MM.1S (cell line): ENCODE results near the gene NDN.

Experiments
- DNase-seq: peaks from one replicate; pipeline ENCODE4 v3.0.0-alpha.2; 2015
- H2AFZ ChIP-seq: fragments of 300-600 bp; sonication (generic); 2 replicates; pipeline ENCODE4 v1.6.0; 2016; ENCODE audit warnings: antibody characterized with exemption, low read length
- H3F3A ChIP-seq: fragments of 300-600 bp; sonication (generic); 2 replicates; pipeline ENCODE4 v1.6.1; 2016; ENCODE audit warnings: mild to moderate bottlenecking, antibody characterized with exemption, low read length, moderate library complexity, mixed read lengths; ENCODE audit not compliant: insufficient read depth
- H3K27ac ChIP-seq: fragments of 300-600 bp; sonication (generic); 2 replicates; pipeline ENCODE4 v1.5.1; 2016; ENCODE audit warnings: mild to moderate bottlenecking, low read length
- H3K27me3 ChIP-seq: fragments of 300-600 bp; sonication (generic); replicated peaks from 2 replicates; pipeline ENCODE4 v1.6.0; 2016; ENCODE audit warnings: low read length; ENCODE audit not compliant: insufficient read depth
- H3K36me3 ChIP-seq: fragments of 300-600 bp; sonication (generic); replicated peaks from 2 replicates; pipeline ENCODE4 v1.6.1; 2016; ENCODE audit warnings: mild to moderate bottlenecking, low read length, mixed read lengths; ENCODE audit not compliant: insufficient read depth
- H3K4me1 ChIP-seq: fragments of 300-600 bp; sonication (generic); 2 replicates; pipeline ENCODE4 v1.6.1; 2016; ENCODE audit warnings: low read length, mixed read lengths
- H3K4me2 ChIP-seq: fragments of 300-600 bp; sonication (generic); 2 replicates; pipeline ENCODE4 v1.6.0; 2016; ENCODE audit warnings: low read depth, low read length
- H3K4me3 ChIP-seq: fragments of 300-600 bp; sonication (generic); 2 replicates; pipeline ENCODE4 v1.5.1; 2016; ENCODE audit warnings: low read length, mixed read lengths
- H3K79me2 ChIP-seq: fragments of 300-600 bp; sonication (generic); 2 replicates; pipeline ENCODE4 v1.6.1; 2016; ENCODE audit warnings: mixed run types, low read length, mixed read lengths
- H3K9ac ChIP-seq: fragments of 300-600 bp; sonication (generic); 2 replicates; pipeline ENCODE4 v1.6.1; 2016; ENCODE audit warnings: low read length, mixed read lengths
- H3K9me2 ChIP-seq: fragments of 300-600 bp; sonication (generic); replicated peaks from 2 replicates; pipeline ENCODE4 v1.6.1; 2016; ENCODE audit warnings: mild to moderate bottlenecking, low read length, mixed read lengths; ENCODE audit not compliant: insufficient read depth
- H3K9me3 ChIP-seq: fragments of 300-600 bp; sonication (generic); replicated peaks from 2 replicates; pipeline ENCODE4 v1.6.1; 2016; ENCODE audit warnings: mild to moderate bottlenecking, low read length, mixed read lengths; ENCODE audit not compliant: insufficient read depth
- H4K20me1 ChIP-seq: fragments of 300-600 bp; sonication (generic); 2 replicates; pipeline ENCODE4 v1.6.1; 2016; ENCODE audit warnings: mild to moderate bottlenecking, low read length, moderate library complexity, mixed read lengths; ENCODE audit not compliant: insufficient read depth
- EZH2 ChIP-seq: fragments of 300-600 bp; sonication (generic); optimal IDR thresholded peaks from 2 replicates; pipeline ENCODE3; 2017; ENCODE audit warnings: low read depth, mild to moderate bottlenecking, antibody characterized with exemption, low read length, mixed read lengths
- EZH2phosphoT487 ChIP-seq: fragments of 300-600 bp; sonication (generic); IDR thresholded peaks from 2 replicates; pipeline ENCODE4 v1.6.1; 2018; ENCODE audit warnings: antibody characterized with exemption, low read length
- TF ChIP-seq, protein P1 (sequence below): fragments of 300-600 bp; sonication (generic); IDR thresholded peaks from 2 replicates; pipeline ENCODE4 v1.5.1; 2016; ENCODE audit warnings: antibody characterized with exemption, low read length, mixed read lengths

NDN gene

DNA sequence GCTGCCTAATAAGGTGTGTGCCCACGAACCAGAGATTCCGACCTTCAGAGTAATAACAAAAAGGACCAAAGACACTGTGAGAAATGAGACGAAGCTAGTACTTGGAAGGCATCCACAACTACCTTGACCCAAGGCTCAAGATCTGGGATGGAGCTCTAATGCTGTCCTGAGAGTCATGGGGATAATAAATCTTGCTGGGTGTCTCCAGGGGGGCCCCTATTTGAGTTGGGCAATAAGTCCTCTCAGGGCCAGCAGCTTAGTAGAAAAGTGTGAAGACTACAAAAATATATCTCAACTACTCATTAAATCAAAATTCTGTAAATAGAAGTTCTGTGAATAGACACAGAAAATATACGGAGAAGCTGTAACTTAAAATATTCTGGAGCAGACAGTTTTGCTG is 2.9 kb upstream of the NDN start:
- TF ChIP-seq, protein P1, sequence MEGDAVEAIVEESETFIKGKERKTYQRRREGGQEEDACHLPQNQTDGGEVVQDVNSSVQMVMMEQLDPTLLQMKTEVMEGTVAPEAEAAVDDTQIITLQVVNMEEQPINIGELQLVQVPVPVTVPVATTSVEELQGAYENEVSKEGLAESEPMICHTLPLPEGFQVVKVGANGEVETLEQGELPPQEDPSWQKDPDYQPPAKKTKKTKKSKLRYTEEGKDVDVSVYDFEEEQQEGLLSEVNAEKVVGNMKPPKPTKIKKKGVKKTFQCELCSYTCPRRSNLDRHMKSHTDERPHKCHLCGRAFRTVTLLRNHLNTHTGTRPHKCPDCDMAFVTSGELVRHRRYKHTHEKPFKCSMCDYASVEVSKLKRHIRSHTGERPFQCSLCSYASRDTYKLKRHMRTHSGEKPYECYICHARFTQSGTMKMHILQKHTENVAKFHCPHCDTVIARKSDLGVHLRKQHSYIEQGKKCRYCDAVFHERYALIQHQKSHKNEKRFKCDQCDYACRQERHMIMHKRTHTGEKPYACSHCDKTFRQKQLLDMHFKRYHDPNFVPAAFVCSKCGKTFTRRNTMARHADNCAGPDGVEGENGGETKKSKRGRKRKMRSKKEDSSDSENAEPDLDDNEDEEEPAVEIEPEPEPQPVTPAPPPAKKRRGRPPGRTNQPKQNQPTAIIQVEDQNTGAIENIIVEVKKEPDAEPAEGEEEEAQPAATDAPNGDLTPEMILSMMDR: no peak
- TF ChIP-seq EZH2 (no peak), EZH2phosphoT487 (no peak)
- no peak overlapping the region for H3K27ac ChIP-seq
- no peaks in the 10 kb centered on the region for H3K79me2 ChIP-seq
- no peaks in the 10 kb centered on the region for H3K27me3 ChIP-seq
- H3K36me3 ChIP-seq: no peaks in the 10 kb centered on the region
- H3K4me2 ChIP-seq: no peak overlapping the region
- H2AFZ ChIP-seq: no peak overlapping the region
- no peaks in the 10 kb centered on the region for H3K9me2 ChIP-seq
- H3K9me3 ChIP-seq: no peaks in the 10 kb centered on the region
- H3K9ac ChIP-seq: no peak overlapping the region
- DNase-seq: no peak
- no peaks in the 10 kb centered on the region for H3K4me1 ChIP-seq
- no peak overlapping the region for H3K4me3 ChIP-seq
- no peaks in the 10 kb centered on the region for H3F3A ChIP-seq
- no peaks in the 10 kb centered on the region for H4K20me1 ChIP-seq

DNA sequence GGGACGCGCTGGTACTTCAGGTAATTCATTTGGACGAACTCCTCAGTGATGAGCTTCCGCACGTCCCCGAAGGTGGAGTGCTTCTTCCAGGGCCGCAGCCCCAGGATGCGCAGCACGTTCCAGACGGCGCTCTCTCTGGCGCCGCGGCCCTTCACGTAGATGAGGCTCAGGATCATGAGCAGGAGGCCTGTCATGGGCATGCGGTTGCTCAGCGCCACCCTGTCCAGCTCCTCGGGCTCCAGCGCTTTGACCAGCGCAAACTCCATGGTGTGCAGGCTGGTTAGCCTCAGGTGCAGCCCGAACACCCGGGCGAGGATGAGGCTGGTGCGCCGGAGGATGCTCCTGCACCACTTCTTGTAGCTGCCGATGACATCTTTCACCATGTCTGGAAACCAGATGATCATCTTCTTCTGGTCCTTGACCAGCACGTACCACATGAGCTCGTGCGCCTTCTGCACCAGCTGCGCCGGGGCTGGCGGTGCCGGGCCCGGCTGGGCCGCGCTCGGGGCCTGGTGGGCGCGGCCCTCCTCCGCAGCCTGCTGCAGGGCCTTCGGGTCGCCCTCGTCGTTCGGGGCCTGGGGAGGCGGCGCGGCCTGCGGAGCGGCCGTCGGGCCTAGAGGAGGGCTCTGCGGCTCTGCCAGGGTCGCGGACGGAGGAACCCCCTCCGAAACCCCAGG is 501 bp downstream of the NDN start:
- Histone ChIP-seq H3K4me2 (no peak overlapping the region), H3K4me3 (no peak overlapping the region), H3K36me3 (no peaks in the 10 kb centered on the region), H3K27ac (no peak overlapping the region), H3F3A (no peaks in the 10 kb centered on the region), H3K27me3 (no peaks in the 10 kb centered on the region), H4K20me1 (no peaks in the 10 kb centered on the region), H3K9me2 (no peaks in the 10 kb centered on the region), H3K4me1 (no peaks in the 10 kb centered on the region), H2AFZ (no peak overlapping the region), H3K79me2 (no peaks in the 10 kb centered on the region), H3K9ac (no peak overlapping the region), H3K9me3 (no peaks in the 10 kb centered on the region)
- no peak for DNase-seq
- TF ChIP-seq EZH2 (no peak), EZH2phosphoT487 (no peak)
- TF ChIP-seq, protein P1: no peak

DNA sequence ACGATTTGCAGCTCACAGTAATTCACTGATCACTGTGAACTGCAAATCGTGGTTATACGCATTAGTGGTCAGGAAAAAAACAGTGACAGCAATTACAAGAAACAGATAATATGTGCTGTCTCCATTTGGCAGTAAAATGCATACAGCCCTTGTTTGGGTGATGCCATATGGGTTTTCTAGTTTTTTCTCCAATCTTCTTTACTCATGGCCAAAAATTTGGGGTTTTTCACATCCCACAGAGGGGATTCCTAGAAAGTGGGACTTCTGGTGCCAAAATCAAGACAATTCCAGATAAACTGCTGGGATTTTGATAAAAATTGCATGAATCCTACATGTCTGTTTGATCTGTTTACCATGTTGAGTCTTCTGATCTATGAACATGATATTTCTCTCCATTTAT is 15.6 kb downstream of the NDN start:
- Histone ChIP-seq H3K4me2 (no peak overlapping the region), H3K4me3 (no peak overlapping the region), H2AFZ (no peak overlapping the region), H3K36me3 (no peaks in the 10 kb centered on the region), H3F3A (no peaks in the 10 kb centered on the region), H3K4me1 (no peaks in the 10 kb centered on the region), H3K27ac (no peak overlapping the region), H3K27me3 (no peaks in the 10 kb centered on the region), H3K9ac (no peak overlapping the region), H3K9me2 (no peaks in the 10 kb centered on the region), H3K9me3 (no peaks in the 10 kb centered on the region), H3K79me2 (no peaks in the 10 kb centered on the region), H4K20me1 (no peaks in the 10 kb centered on the region)
- TF ChIP-seq EZH2 (no peak), EZH2phosphoT487 (no peak)
- DNase-seq: no peak

DNA sequence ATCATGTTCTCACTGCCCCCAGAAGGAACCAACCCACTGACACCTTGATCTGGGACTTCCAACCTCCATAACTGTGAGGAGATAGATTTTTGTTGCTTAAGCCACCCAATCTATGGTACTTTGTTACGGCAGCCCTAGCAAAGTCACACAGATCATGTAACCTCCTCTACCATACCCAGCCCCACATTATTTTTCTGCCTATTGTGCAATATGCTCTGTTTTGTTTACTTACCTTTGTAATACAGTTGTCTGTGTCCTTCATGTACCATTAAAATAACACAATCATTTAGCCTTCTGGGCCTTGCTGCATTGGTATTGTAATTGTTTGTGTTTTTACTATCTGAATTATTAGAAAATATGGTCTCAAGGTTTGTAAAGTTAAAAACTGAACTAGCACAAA is 16.1 kb downstream of the NDN start:
- no peak for DNase-seq
- Histone ChIP-seq H3K79me2 (no peaks in the 10 kb centered on the region), H3K27me3 (no peaks in the 10 kb centered on the region), H3K4me1 (no peaks in the 10 kb centered on the region), H3F3A (no peaks in the 10 kb centered on the region), H3K4me2 (no peak overlapping the region), H2AFZ (no peak overlapping the region), H4K20me1 (no peaks in the 10 kb centered on the region), H3K9ac (no peak overlapping the region), H3K36me3 (no peaks in the 10 kb centered on the region), H3K27ac (no peak overlapping the region), H3K9me3 (no peaks in the 10 kb centered on the region), H3K4me3 (no peak overlapping the region), H3K9me2 (no peaks in the 10 kb centered on the region)
- no peak for TF ChIP-seq EZH2phosphoT487
- TF ChIP-seq EZH2: no peak
- TF ChIP-seq, protein P1: no peak
